HEK293T (cell line): ENCODE data around the gene SERPINB4.
"Not testable (repeated sequence)": the region's sequence is repeated elsewhere in the genome, so short reads cannot be mapped to it uniquely, and the experiment has no call there.

ENCODE experiments used
- CTCF ChIA-PET: fragments of 350-600 bp; formaldehyde crosslinking; extraction: SDS; loops from one replicate; lab custom pipeline; 2021; ENCODE audit warnings: antibody characterized with exemption, inconsistent platforms; lab: Yijun Ruan, JAX
- POLR2A ChIA-PET: fragments of 350-600 bp; formaldehyde crosslinking; extraction: SDS; loops from one replicate; lab custom pipeline; 2020; ENCODE audit warnings: antibody characterized with exemption, inconsistent platforms; lab: Yijun Ruan, JAX
- DNase-seq: peaks from one replicate; pipeline ENCODE4 v3.0.0; 2012; ENCODE audit warnings: mixed read lengths; ENCODE audit errors: extremely low spot score
- ARNT ChIP-seq: fragments of 450-650 bp; IDR thresholded peaks from 2 replicates; pipeline ENCODE4 v1.6.1; 2017; ENCODE audit warnings: mild to moderate bottlenecking
- BHLHE40 ChIP-seq: fragments of 450-650 bp; IDR thresholded peaks from 2 replicates; pipeline ENCODE4 v1.6.1; 2016; ENCODE audit warnings: mild to moderate bottlenecking, moderate library complexity, borderline replicate concordance
- CTBP1 ChIP-seq: fragments of 450-650 bp; IDR thresholded peaks from 2 replicates; pipeline ENCODE4 v1.6.1; 2016; ENCODE audit warnings: borderline replicate concordance
- ELF4 ChIP-seq: fragments of 450-650 bp; IDR thresholded peaks from 2 replicates; pipeline ENCODE4 v1.6.1; 2017; ENCODE audit warnings: antibody characterized with exemption
- FOXA1 ChIP-seq: fragments of 450-650 bp; IDR thresholded peaks from 2 replicates; pipeline ENCODE4 v1.6.1; 2016; ENCODE audit warnings: mild to moderate bottlenecking
- FOXK2 ChIP-seq: fragments of 450-650 bp; IDR thresholded peaks from 2 replicates; pipeline ENCODE4 v1.6.1; 2016; ENCODE audit warnings: mild to moderate bottlenecking
- FOXM1 ChIP-seq: fragments of 450-650 bp; IDR thresholded peaks from 2 replicates; pipeline ENCODE4 v1.6.1; 2017; ENCODE audit warnings: mild to moderate bottlenecking, borderline replicate concordance
- HDGF ChIP-seq: fragments of 450-650 bp; IDR thresholded peaks from 2 replicates; pipeline ENCODE4 v1.6.1; 2017; ENCODE audit warnings: antibody characterized with exemption, borderline replicate concordance
- L3MBTL2 ChIP-seq: fragments of 450-650 bp; conservative IDR thresholded peaks from 2 replicates; pipeline ENCODE4 v1.6.1; 2016; ENCODE audit warnings: mild to moderate bottlenecking
- LEF1 ChIP-seq: fragments of 450-650 bp; IDR thresholded peaks from 2 replicates; pipeline ENCODE4 v1.6.1; 2017; ENCODE audit warnings: mild to moderate bottlenecking, borderline replicate concordance
- NFRKB ChIP-seq: fragments of 450-650 bp; IDR thresholded peaks from 2 replicates; pipeline ENCODE4 v1.6.1; 2016; ENCODE audit warnings: mild to moderate bottlenecking, moderate library complexity
- SP1 ChIP-seq: fragments of 450-650 bp; IDR thresholded peaks from 2 replicates; pipeline ENCODE4 v1.6.1; 2017
- SUZ12 ChIP-seq: fragments of 450-650 bp; IDR thresholded peaks from 2 replicates; pipeline ENCODE4 v1.6.1; 2016; ENCODE audit warnings: mild to moderate bottlenecking
- TARDBP ChIP-seq: fragments of 450-650 bp; IDR thresholded peaks from 2 replicates; pipeline ENCODE4 v1.6.1; 2016
- ZNF384 ChIP-seq: fragments of 450-650 bp; IDR thresholded peaks from 2 replicates; pipeline ENCODE4 v1.6.1; 2016
- TF ChIP-seq, protein P1 (sequence below): fragments of 450-650 bp; IDR thresholded peaks from 2 replicates; pipeline ENCODE4 v1.6.1; 2016

Gene SERPINB4

GRCh38 chr18:63644142-63644541 is at the start of gene SERPINB4:
SERPINB4 (minus strand) TSS chr18:63644256; CDS start chr18:63643577, 679 bp downstream.
- CTCF ChIA-PET, DNase-seq, POLR2A ChIA-PET: not testable (repeated sequence)

DNA sequence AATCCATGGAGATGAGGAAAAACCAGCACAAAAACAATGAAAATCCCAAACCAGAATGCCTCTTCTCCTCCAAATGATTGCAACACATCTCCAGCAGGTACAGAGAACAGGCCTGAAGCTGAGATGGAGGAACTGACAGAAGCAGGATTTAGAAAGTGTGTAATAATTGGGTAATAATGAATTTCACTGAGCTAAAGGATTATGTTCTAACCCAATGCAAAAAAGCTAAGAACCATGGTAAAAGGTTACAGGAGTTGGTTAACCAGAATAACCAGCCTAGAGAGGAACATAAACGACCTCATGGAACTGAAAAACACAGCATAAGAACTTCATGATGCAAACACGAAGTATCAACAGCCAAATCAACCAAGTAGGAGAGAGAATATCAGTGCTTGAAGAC is 45.0 kb upstream of the SERPINB4 start:
- POLR2A ChIA-PET = no interaction called here
- no peak for DNase-seq
- no peak for TF ChIP-seq BHLHE40
- TF ChIP-seq TARDBP = no peak
- no peak for TF ChIP-seq FOXM1
- no peak for TF ChIP-seq SP1
- TF ChIP-seq FOXA1 = no peak
- no peak for TF ChIP-seq LEF1
- no peak for TF ChIP-seq FOXK2
- no peak for TF ChIP-seq HDGF
- TF ChIP-seq, protein P1, sequence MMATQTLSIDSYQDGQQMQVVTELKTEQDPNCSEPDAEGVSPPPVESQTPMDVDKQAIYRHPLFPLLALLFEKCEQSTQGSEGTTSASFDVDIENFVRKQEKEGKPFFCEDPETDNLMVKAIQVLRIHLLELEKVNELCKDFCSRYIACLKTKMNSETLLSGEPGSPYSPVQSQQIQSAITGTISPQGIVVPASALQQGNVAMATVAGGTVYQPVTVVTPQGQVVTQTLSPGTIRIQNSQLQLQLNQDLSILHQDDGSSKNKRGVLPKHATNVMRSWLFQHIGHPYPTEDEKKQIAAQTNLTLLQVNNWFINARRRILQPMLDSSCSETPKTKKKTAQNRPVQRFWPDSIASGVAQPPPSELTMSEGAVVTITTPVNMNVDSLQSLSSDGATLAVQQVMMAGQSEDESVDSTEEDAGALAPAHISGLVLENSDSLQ = no peak
- TF ChIP-seq NFRKB = no peak
- no peak for TF ChIP-seq ARNT
- CTCF ChIA-PET = no interaction called here

DNA sequence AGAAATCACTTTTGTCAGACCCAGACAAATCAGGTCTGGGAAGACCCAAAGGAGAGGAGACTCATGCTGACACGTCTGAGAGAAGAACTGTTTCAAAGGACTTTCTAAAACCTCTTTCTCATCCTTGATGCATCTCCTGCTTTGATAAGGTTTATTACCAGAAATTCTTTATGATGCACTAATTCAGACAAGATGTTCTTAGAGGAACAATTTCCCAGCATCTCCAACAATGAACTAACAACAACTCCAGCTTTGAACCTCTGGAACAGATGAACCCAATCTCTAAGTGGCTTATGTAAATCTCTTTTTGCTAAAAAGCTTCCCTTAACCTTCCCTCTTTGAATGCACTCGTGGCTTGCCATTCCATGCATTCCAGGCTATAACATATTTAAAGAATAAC is 42.8 kb upstream of the SERPINB4 start:
- no peak for TF ChIP-seq SP1
- TF ChIP-seq ELF4 = no peak
- no peak for TF ChIP-seq ZNF384
- TF ChIP-seq CTBP1 = no peak
- no peak for TF ChIP-seq HDGF
- TF ChIP-seq, protein P1 = no peak
- no peak for TF ChIP-seq FOXM1
- no peak for DNase-seq
- ChIA-PET CTCF (no interaction called here), POLR2A (no interaction called here)

- ChIA-PET POLR2A (no interaction called here), CTCF (interaction anchor here (0.6 kb wide), 1 partner anchor 373 kb away, joined by 3 read pairs; no protein-coding TSS in a partner anchor)
- no peak for TF ChIP-seq FOXK2
- no peak for TF ChIP-seq FOXA1
- TF ChIP-seq L3MBTL2 = no peak
- no peak for TF ChIP-seq SUZ12
- no peak for TF ChIP-seq NFRKB
- TF ChIP-seq CTBP1 = no peak
- no peak for TF ChIP-seq FOXM1
- TF ChIP-seq ARNT = no peak
- no peak for TF ChIP-seq SP1
- no peak for TF ChIP-seq LEF1
- no peak for TF ChIP-seq HDGF
- TF ChIP-seq ZNF384 = no peak
- no peak for TF ChIP-seq TARDBP
- TF ChIP-seq, protein P1 = no peak
- TF ChIP-seq ELF4 = no peak
- no peak for TF ChIP-seq BHLHE40
- DNase-seq = no peak
Measured at GRCh38 chr18:63684718-63685117, 40.7 kb upstream of the SERPINB4 start.

GRCh38 chr18:63683890-63684289 is 39.8 kb upstream of the SERPINB4 start:
- ChIA-PET POLR2A (no interaction called here), CTCF (no interaction called here)
- no peak for DNase-seq
- TF ChIP-seq, protein P1 = no peak
- TF ChIP-seq FOXA1 (no peak), TARDBP (no peak), ELF4 (no peak), ARNT (no peak), HDGF (no peak)

GRCh38 chr18:63683152-63683551 is 39.1 kb upstream of the SERPINB4 start:
- no peak for DNase-seq
- POLR2A ChIA-PET = no interaction called here

More at GRCh38 chr18:63683152-63683551, 39.1 kb upstream of the SERPINB4 start:
- no peak for TF ChIP-seq FOXA1
- no peak for TF ChIP-seq TARDBP
- TF ChIP-seq HDGF = no peak
- TF ChIP-seq LEF1 = no peak
- TF ChIP-seq, protein P1 = no peak
- TF ChIP-seq ELF4 = no peak
- TF ChIP-seq BHLHE40 = no peak
- TF ChIP-seq SP1 = no peak
- no peak for TF ChIP-seq ZNF384
- no peak for TF ChIP-seq CTBP1
- no peak for TF ChIP-seq L3MBTL2
- TF ChIP-seq SUZ12 = no peak
- TF ChIP-seq FOXM1 = no peak
- TF ChIP-seq NFRKB = no peak
- TF ChIP-seq FOXK2 = no peak
- no peak for TF ChIP-seq ARNT
- CTCF ChIA-PET = no interaction called here
